CD8-positive, alpha-beta memory T cell (primary cell): ENCODE results near the gene CHST3. TPM values are rescaled to one million over a fixed set of nuclear protein-coding genes. Genes with fewer than 3 reads are reported as not detected.
A peak's percentile ranks its signal among the peaks of the same experiment; 100 is the strongest.

ENCODE experiments used
- CTCF ChIA-PET: fragments of 350-600 bp; sonication (Branson Sonifier 250); formaldehyde crosslinking; loops from one replicate; lab custom pipeline; 2021; ENCODE audit warnings: antibody characterized with exemption; lab: Charles Lee
- POLR2A ChIA-PET: fragments of 350-600 bp; sonication (Branson Sonifier 250); formaldehyde crosslinking; loops from one replicate; lab custom pipeline; 2021; ENCODE audit warnings: antibody characterized with exemption; lab: Charles Lee
- DNase-seq, 5 donors: peaks; one replicate each; pipeline versions ENCODE4 v3.0.0 to v3.0.0-alpha.2; 2020 to 2022; ENCODE audit warnings: mixed read lengths in 1 of 5
- H3K27ac ChIP-seq: one replicate; pipeline ENCODE4 v1.7.0; 2013; ENCODE audit warnings: low read depth, mild to moderate bottlenecking, low read length, moderate library complexity
- H3K27me3 ChIP-seq: 2 replicates; pipeline ENCODE4 v1.7.0; 2013; ENCODE audit warnings: low read length, mild to moderate bottlenecking; ENCODE audit not compliant: insufficient read depth, poor library complexity, severe bottlenecking
- H3K36me3 ChIP-seq: 2 replicates; pipeline ENCODE4 v1.7.0; 2013; ENCODE audit warnings: mild to moderate bottlenecking, low read length, moderate library complexity; ENCODE audit not compliant: insufficient read depth
- H3K4me1 ChIP-seq: 2 replicates; pipeline ENCODE4 v1.7.0; 2013; ENCODE audit warnings: mild to moderate bottlenecking, low read length, moderate library complexity; ENCODE audit not compliant: insufficient read depth
- H3K4me3 ChIP-seq: 2 replicates; pipeline ENCODE4 v1.7.0; 2013; ENCODE audit warnings: mild to moderate bottlenecking, low read length
- H3K9me3 ChIP-seq: 2 replicates; pipeline ENCODE4 v1.7.0; 2013; ENCODE audit warnings: mild to moderate bottlenecking, low read length
- H3K27ac Mint-ChIP-seq, 8 donors: one replicate each; pipeline ENCODE4 v1.8.0; 2020 to 2021; ENCODE audit warnings: mixed read lengths in 8 of 8, mild to moderate bottlenecking in 6 of 8, inconsistent platforms in 3 of 8, moderate library complexity in 3 of 8
- H3K27me3 Mint-ChIP-seq, 2 donors: one replicate each; pipeline ENCODE4 v1.8.0; 2020 to 2021; ENCODE audit warnings: mixed read lengths in 2 of 2, mild to moderate bottlenecking in 1 of 2, moderate library complexity in 1 of 2
- H3K36me3 Mint-ChIP-seq, 3 donors: one replicate each; pipeline ENCODE4 v1.8.0; 2020 to 2021; ENCODE audit warnings: mixed read lengths in 3 of 3, inconsistent platforms in 1 of 3, mild to moderate bottlenecking in 1 of 3
- H3K4me1 Mint-ChIP-seq, 3 donors: one replicate each; pipeline ENCODE4 v1.8.0; 2020 to 2021; ENCODE audit warnings: mixed read lengths in 3 of 3, inconsistent platforms in 1 of 3, mild to moderate bottlenecking in 1 of 3
- H3K4me3 Mint-ChIP-seq, 7 donors: one replicate each; pipeline ENCODE4 v1.8.0; 2020 to 2021; ENCODE audit warnings: mixed read lengths in 7 of 7, mild to moderate bottlenecking in 6 of 7, moderate library complexity in 4 of 7, inconsistent platforms in 2 of 7
- H3K9me3 Mint-ChIP-seq, 5 donors: one replicate each; pipeline ENCODE4 v1.8.0; 2020 to 2022; ENCODE audit warnings: mixed read lengths in 5 of 5, mild to moderate bottlenecking in 3 of 5, moderate library complexity in 2 of 5, inconsistent platforms in 1 of 5
- polyA plus RNA-seq: library from polyadenylated mRNA; unstranded; fragments of 300-500 nt; fragmentation: Illumina TruSeq; gene quantifications from one replicate; pipeline ENCODE4 v1.2.3, GENCODE V29; 2021
- total RNA-seq, 2 experiments: library from RNA; stranded (reverse); gene quantifications; one replicate each; pipeline ENCODE4 v1.2.3, GENCODE V29; 2021

Gene CHST3
- total and polyA plus RNA-seq, 3 experiments from 2014 or later = 0.07 TPM; not detected in 1

DNA sequence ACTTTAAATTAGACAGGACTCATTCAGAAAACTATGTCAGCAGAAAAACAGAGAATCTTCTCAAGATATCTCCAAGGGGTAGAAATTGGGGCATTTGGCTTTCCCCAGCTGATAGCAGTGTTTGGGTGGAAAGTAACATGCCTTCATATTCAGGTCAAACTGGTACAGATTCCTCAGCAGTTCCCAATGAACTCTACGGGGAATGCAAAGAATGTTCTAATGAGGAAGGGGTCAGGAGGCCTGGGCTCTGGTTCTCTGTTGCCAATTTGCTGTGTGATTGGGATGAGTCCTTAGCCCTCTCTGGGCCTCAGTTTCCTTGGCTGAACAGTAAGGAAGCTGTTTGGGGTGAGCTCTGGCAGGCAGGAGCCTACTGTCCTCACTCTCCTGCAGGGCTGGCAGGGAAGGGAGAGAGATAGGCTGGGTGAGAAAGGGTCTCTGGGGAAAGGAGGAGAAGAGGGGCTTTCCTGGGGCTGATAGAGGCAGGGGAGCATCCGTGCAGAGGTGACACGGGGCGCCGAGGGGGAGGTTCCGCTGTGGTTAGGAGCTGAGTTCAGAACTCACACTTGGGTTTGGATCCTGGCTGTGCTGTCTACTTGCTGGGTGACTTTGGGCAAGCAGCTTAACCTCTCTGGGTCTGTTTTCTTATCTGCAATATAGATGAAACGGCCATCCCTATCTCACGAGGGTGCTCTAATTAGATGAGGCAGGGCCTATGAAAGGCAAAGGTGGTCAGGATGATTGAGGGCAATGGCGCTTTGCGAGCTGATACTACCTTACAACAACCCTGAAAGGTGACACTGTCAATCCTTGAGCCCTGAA is 79.0 kb downstream of the CHST3 start:
- H3K4me3 ChIP-seq = no peak overlapping the region
- POLR2A ChIA-PET = no interaction called here
- no peak for DNase-seq
- Mint-ChIP-seq H3K27ac (peak overlapping the region in 2 of 8 donors; percentile 27 to 51), H3K27me3 (peaks cover 0 to 3% of the 10 kb centered on the region in 2 donors), H3K9me3 (no peaks in the 10 kb centered on the region), H3K36me3 (no peaks in the 10 kb centered on the region), H3K4me3 (no peak overlapping the region), H3K4me1 (peaks cover 0 to under 1% (median under 1%) of the 10 kb centered on the region in 3 donors)
- CTCF ChIA-PET = interaction anchor here (1.5 kb wide), 1 partner anchor 297 kb away, joined by 3 read pairs; no protein-coding TSS in a partner anchor
- H3K9me3 ChIP-seq = no peaks in the 10 kb centered on the region
- no peaks in the 10 kb centered on the region for H3K36me3 ChIP-seq
- H3K27me3 ChIP-seq = no peaks in the 10 kb centered on the region
- H3K27ac ChIP-seq = no peak overlapping the region
- no peaks in the 10 kb centered on the region for H3K4me1 ChIP-seq

DNA sequence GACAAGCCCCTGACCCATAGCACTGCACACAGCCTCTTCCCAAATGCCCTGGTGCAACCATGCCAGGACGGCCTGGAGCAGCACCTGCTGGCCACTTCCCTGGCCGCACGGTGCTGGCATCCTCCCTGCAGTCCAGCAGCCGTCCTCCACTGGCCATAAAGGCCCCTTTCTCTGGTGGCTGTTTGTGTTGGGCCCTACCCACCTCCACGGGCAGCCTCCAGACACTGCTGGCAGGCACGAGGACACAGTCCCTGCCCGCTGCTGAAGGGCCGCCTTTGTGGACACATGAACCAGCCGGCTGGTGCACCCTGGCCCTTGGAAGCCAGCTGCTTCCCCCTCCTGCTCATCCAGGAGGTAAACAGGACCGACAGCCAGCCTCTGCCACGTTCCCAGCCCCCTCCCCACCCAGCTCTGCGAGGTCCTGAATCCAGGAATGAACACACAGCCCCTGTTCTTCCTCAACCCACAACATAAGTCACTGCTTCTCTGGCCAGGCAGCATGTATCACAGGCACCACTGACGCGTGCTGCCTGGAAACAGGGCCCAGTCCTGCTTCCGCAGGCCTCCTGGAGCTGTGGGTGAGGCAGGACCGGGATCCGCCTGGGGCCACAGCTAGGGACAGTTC is 80.3 kb downstream of the CHST3 start:
- no peak overlapping the region for H3K27ac Mint-ChIP-seq
- POLR2A ChIA-PET = no interaction called here

DNA sequence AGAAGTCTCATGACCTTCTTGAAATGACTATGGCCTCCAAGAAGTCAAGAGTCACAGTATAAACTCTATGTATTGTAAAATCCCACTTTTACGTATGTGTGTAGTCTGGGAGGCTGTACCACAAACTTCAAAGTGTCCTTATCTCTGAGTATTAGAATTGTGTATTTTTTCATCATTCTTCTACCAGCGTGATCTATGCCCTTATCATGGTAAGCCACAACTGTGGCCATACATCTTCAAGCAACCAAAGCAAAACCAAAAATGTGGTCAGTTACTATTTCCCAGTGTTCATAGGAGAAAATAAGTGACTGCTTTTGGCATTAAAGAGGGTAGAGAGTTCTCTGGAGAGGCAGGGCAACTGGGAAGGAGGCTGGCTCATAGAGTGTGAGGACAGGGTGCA is 81.4 kb downstream of the CHST3 start:
- Histone ChIP-seq H3K4me3 (no peak overlapping the region), H3K4me1 (no peaks in the 10 kb centered on the region), H3K27ac (no peak overlapping the region), H3K9me3 (no peaks in the 10 kb centered on the region), H3K36me3 (no peaks in the 10 kb centered on the region), H3K27me3 (no peaks in the 10 kb centered on the region)
- H3K27me3 Mint-ChIP-seq = peaks cover 0 to 3% of the 10 kb centered on the region in 2 donors
- ChIA-PET CTCF (interaction anchor here (1.3 kb wide), 1 partner anchor 16 kb away, joined by 3 read pairs; no protein-coding TSS in a partner anchor), POLR2A (no interaction called here)
- peaks cover 6 to 8% (median 7%) of the 10 kb centered on the region in 3 donors for H3K4me1 Mint-ChIP-seq
- no peaks in the 10 kb centered on the region for H3K36me3 Mint-ChIP-seq
- peaks cover 0 to 3% (median 0%) of the 10 kb centered on the region in 5 donors for H3K9me3 Mint-ChIP-seq
- H3K4me3 Mint-ChIP-seq = no peak overlapping the region
- peak overlapping the region in 1 of 8 donors; percentile 22 for H3K27ac Mint-ChIP-seq
- no peak for DNase-seq

More for the DNA sequence above, 80.3 kb downstream of the CHST3 start:
- CTCF ChIA-PET = interaction anchor here (1.3 to 1.5 kb wide), 2 partner anchors 17 to 295 kb away, joined by 3 read pairs; no protein-coding TSS in a partner anchor
- Histone ChIP-seq H3K9me3 (no peaks in the 10 kb centered on the region), H3K4me3 (no peak overlapping the region), H3K36me3 (no peaks in the 10 kb centered on the region), H3K4me1 (no peaks in the 10 kb centered on the region), H3K27ac (no peak overlapping the region), H3K27me3 (no peaks in the 10 kb centered on the region)
- H3K4me1 Mint-ChIP-seq = peaks cover 6 to 8% (median 7%) of the 10 kb centered on the region in 3 donors
- peaks cover 0 to 3% of the 10 kb centered on the region in 2 donors for H3K27me3 Mint-ChIP-seq
- DNase-seq = no peak
- H3K4me3 Mint-ChIP-seq = no peak overlapping the region
- no peaks in the 10 kb centered on the region for H3K36me3 Mint-ChIP-seq
- peaks cover 0 to 3% (median 0%) of the 10 kb centered on the region in 5 donors for H3K9me3 Mint-ChIP-seq

DNA sequence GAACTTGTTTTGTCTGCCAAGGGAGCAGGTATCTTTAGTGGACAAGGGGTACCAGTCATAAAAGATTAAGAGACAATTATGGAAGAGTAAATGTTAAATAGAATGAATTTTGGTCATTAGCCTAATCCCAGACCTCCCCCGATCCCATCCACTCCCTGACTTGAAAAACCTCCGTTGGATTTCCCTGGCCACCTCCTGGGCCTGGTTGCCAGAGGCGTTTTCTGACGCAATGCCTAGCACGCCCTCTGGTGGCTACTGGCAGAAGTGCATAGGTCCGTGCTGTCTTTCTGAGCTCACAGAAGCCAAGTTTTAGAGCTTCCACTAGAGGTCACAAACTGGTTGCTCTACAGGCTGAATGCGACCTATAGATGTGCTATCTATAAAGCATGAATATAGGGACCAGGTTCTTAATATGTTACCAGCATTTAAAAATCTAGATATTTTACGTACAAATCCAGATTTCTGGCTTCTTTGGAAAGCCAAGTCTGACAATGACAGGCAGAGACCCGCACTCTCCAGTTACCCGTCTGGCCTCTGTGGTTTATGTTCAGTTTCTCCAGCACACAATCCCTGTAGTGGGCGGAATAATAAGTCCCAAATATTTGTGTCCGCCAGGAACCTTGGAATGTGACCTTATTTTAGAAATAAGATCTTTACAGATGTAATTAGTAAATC is 84.4 kb downstream of the CHST3 start:
- no peaks in the 10 kb centered on the region for H3K36me3 ChIP-seq
- ChIA-PET POLR2A (interaction anchor here (1.0 to 1.3 kb wide), 4 partner anchors 10 to 289 kb away, joined by 3 to 6 read pairs (median 4); partner anchors contain the start of gene ASCC1), CTCF (interaction anchor here (0.5 to 3.6 kb wide), 45 partner anchors 10 to 299 kb away, joined by 3 to 37 read pairs (median 4); partner anchors contain the start of genes ANAPC16 and ASCC1)
- Mint-ChIP-seq H3K4me3 (no peak overlapping the region), H3K4me1 (peaks cover 6 to 8% (median 7%) of the 10 kb centered on the region in 3 donors), H3K9me3 (peaks cover 0 to 3% (median 0%) of the 10 kb centered on the region in 5 donors), H3K27me3 (peaks cover 0 to 2% of the 10 kb centered on the region in 2 donors), H3K27ac (peak overlapping the region in 4 of 8 donors; percentile 44 to 84 (median 70)), H3K36me3 (no peaks in the 10 kb centered on the region)
- H3K4me1 ChIP-seq = no peaks in the 10 kb centered on the region
- DNase-seq = peak; percentile 73 to 90 (median 82)
- H3K27ac ChIP-seq = no peak overlapping the region
- H3K27me3 ChIP-seq = no peaks in the 10 kb centered on the region
- no peak overlapping the region for H3K4me3 ChIP-seq
- no peaks in the 10 kb centered on the region for H3K9me3 ChIP-seq

DNA sequence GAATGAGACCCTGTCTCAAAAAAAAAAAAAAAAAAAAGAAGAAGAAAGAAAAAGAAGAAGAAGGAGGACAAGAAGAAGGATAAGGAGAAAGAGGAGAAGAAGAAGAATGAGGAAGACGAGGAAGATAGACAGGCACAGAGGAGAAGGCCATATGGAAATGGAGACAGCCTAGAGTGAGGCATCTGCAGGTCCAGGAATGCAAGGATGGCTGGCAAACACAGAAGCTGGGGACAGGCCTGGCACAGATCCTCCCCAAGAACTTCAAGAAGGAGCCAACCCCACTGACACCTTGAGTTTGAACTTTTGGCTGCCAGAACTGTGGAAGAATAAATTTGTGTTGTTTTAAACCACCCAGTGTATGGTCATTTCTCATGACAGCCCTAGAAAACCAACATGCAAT is 85.3 kb downstream of the CHST3 start:
- Mint-ChIP-seq H3K9me3 (peaks cover 0 to 3% (median 0%) of the 10 kb centered on the region in 5 donors), H3K36me3 (no peaks in the 10 kb centered on the region), H3K4me3 (no peak overlapping the region), H3K27ac (peak overlapping the region in 1 of 8 donors; percentile 55), H3K27me3 (peaks cover 0 to 2% of the 10 kb centered on the region in 2 donors), H3K4me1 (peaks cover 6 to 8% (median 7%) of the 10 kb centered on the region in 3 donors)
- CTCF ChIA-PET = interaction anchor here (0.8 to 3.6 kb wide), 21 partner anchors 9 to 298 kb away, joined by 3 to 37 read pairs (median 5); partner anchors contain the start of genes ANAPC16 and ASCC1
- Histone ChIP-seq H3K4me3 (no peak overlapping the region), H3K4me1 (no peaks in the 10 kb centered on the region), H3K27me3 (no peaks in the 10 kb centered on the region), H3K27ac (no peak overlapping the region), H3K36me3 (no peaks in the 10 kb centered on the region), H3K9me3 (no peaks in the 10 kb centered on the region)
- DNase-seq = no peak
- POLR2A ChIA-PET = interaction anchor here (1.1 kb wide), 1 partner anchor 167 kb away, joined by 4 read pairs; the partner anchor contains the start of gene ASCC1

DNA sequence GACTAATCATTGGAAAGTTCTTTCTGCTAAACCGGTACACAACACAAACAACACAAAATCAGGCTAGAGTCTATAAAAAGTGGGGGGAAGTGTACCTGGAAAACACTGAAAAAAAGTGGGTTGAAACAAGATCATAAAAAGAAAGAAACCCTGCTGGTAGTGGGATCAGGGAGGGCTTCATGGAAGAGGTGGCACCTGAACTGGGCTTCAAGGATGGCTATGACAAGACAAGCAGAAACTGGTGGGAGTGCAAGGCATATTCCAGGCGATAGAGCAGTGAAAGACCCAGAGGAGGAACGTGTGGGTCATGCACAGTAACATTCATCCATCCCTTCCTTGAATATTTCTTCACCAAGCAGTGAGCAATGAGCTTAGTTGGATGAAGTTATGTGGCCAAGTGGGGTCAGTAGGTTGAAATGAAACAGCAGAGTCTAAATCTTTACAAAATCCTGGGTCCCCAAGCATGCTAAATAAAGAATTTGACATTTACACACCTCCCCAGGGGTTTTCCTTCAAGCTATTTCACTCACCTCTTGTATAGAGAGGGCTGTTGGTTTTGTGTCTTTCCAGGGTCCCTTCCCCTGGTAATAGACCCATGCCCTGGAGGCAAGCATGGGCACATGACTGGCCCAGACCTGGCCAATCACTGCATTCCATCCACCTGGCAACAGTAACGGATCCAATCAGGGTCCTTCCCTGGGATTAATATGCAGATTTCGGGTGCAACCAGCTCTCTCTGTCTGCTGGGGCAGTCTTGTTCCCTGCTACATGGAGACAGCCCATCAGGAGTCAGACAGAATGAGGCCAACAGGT is 86.0 kb downstream of the CHST3 start:
- no peak overlapping the region for H3K27ac ChIP-seq
- no peaks in the 10 kb centered on the region for H3K36me3 Mint-ChIP-seq

DNA sequence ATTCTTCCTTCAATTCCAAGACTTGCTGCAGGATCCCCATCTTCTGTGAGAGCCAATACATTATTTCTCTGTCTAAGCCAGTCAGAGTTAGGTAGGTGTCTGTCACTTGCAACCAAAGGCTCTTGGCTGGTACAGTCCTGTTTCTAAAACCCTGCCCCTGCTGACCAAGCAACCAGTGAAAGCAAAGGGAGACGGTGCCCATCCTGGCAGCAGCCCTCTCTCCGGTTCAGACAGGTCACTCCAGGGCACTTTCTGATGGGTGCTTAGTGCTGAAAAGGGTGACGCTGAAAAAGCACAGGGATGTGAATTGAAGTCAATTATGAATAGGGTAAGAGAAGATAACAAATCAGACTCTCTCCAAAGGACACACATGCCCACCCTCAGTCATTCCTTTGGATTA is 86.7 kb downstream of the CHST3 start:
- Mint-ChIP-seq H3K4me3 (no peak overlapping the region), H3K27me3 (peaks cover 0 to 2% of the 10 kb centered on the region in 2 donors), H3K9me3 (peaks cover 0 to 3% (median 0%) of the 10 kb centered on the region in 5 donors), H3K27ac (no peak overlapping the region), H3K36me3 (no peaks in the 10 kb centered on the region), H3K4me1 (peaks cover 6 to 8% (median 7%) of the 10 kb centered on the region in 3 donors)
- Histone ChIP-seq H3K4me3 (no peak overlapping the region), H3K4me1 (no peaks in the 10 kb centered on the region), H3K27me3 (no peaks in the 10 kb centered on the region), H3K9me3 (no peaks in the 10 kb centered on the region), H3K27ac (no peak overlapping the region), H3K36me3 (no peaks in the 10 kb centered on the region)
- POLR2A ChIA-PET = no interaction called here
- DNase-seq = no peak
- CTCF ChIA-PET = no interaction called here

More for the DNA sequence above, 86.0 kb downstream of the CHST3 start:
- H3K4me3 ChIP-seq = no peak overlapping the region
- no peak for DNase-seq
- ChIA-PET POLR2A (no interaction called here), CTCF (interaction anchor here (1.1 to 3.6 kb wide), 6 partner anchors 8 to 287 kb away, joined by 3 to 37 read pairs (median 8); no protein-coding TSS in a partner anchor)
- Mint-ChIP-seq H3K27me3 (peaks cover 0 to 2% of the 10 kb centered on the region in 2 donors), H3K4me1 (peaks cover 6 to 8% (median 7%) of the 10 kb centered on the region in 3 donors), H3K9me3 (peaks cover 0 to 3% (median 0%) of the 10 kb centered on the region in 5 donors), H3K4me3 (no peak overlapping the region), H3K27ac (no peak overlapping the region)
- no peaks in the 10 kb centered on the region for H3K4me1 ChIP-seq
- H3K27me3 ChIP-seq = no peaks in the 10 kb centered on the region
- H3K36me3 ChIP-seq = no peaks in the 10 kb centered on the region
- no peaks in the 10 kb centered on the region for H3K9me3 ChIP-seq
